Measurements from ENCODE around the gene DDX10.

The DDX10 gene

GRCh38 chr11:108669286-108669685 is 4.4 kb downstream of the DDX10 start:
- Histone ChIP-seq H3K4me3 (no peak overlapping the region), H3K9me3 (ENCODE audit: low read depth, low read length) (no peaks in the 10 kb centered on the region), H3K27ac (no peak overlapping the region), H3K36me3 (ENCODE audit: insufficient read depth, low read length) (peaks cover 25% of the 10 kb centered on the region), H3K9ac (ENCODE audit: insufficient read length) (no peak overlapping the region)
- no peak for TF ChIP-seq POLR2AphosphoS5 (IDR thresholded peaks at IDR 0.05; ENCODE audit: borderline replicate concordance, low read depth, low read length)
- TF ChIP-seq EZH2 (IDR thresholded peaks at IDR 0.05) = no peak
- no peak for TF ChIP-seq FOXP2 (optimal IDR thresholded peaks at IDR 0.05; ENCODE audit: control extremely low read depth, extremely low read length, insufficient read depth)
- DNase-seq (ENCODE audit: low read depth, low spot score) = no peak

DNA sequence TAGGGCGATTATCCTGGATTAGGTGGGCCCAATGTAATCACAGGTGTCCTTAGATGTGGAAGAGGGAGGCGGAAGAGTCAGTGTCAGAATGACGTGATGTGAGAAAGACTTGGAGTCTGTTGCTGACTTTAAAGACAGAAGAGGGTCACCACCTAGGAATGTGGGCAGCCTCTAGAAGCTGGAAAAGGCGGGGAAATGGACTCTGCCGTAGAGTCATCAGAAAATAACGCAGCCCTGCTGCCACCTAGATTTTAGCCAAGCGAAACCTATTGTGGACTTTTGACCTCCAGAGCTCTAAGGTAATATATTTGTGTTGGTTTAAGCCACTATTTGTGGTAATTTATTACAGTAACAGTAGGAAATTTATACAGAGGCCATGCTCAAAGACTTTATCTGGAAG is 4.8 kb downstream of the DDX10 start:
- no peak overlapping the region for H3K27ac ChIP-seq
- no peak overlapping the region for H3K9ac ChIP-seq (ENCODE audit: insufficient read length)
- no peak for DNase-seq (ENCODE audit: low read depth, low spot score)
- no peaks in the 10 kb centered on the region for H3K9me3 ChIP-seq (ENCODE audit: low read depth, low read length)
- H3K36me3 ChIP-seq (ENCODE audit: insufficient read depth, low read length) = peaks cover 28% of the 10 kb centered on the region
- TF ChIP-seq EZH2 (IDR thresholded peaks at IDR 0.05) = no peak
- no peak for TF ChIP-seq FOXP2 (optimal IDR thresholded peaks at IDR 0.05; ENCODE audit: control extremely low read depth, extremely low read length, insufficient read depth)
- TF ChIP-seq POLR2AphosphoS5 (IDR thresholded peaks at IDR 0.05; ENCODE audit: borderline replicate concordance, low read depth, low read length) = no peak
- no peak overlapping the region for H3K4me3 ChIP-seq

DNA sequence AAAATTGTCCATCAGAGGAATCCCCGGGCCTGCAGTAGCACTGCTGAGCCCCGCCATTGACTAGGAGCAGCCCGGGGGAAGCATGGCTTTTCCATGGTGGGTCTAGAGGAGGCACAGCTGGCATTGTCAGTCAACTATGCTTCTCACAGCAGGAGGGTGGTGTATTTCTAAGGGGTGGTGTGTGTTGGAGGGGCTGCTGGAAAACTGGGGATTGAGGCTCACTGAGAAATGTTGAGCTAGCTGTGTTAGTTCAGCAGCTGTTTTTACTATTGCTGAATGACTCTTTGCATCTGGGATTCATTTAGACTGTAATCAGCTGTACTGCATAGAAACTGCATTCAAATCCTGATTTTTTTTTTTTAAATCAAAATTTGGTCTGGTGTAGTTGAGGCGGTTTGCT is 5.6 kb downstream of the DDX10 start:
- peak overlapping the region; percentile 96; the same call in 1 of the 2 replicates for H3K27ac ChIP-seq
- TF ChIP-seq EZH2 (IDR thresholded peaks at IDR 0.05) (no peak), POLR2AphosphoS5 (IDR thresholded peaks at IDR 0.05; ENCODE audit: borderline replicate concordance, low read depth, low read length) (no peak), FOXP2 (optimal IDR thresholded peaks at IDR 0.05; ENCODE audit: control extremely low read depth, extremely low read length, insufficient read depth) (no peak)
- 0 out of 2 replicates have a peak overlapping the region, but pooled peaks have one; percentile 7 for H3K4me3 ChIP-seq
- no peaks in the 10 kb centered on the region for H3K9me3 ChIP-seq (ENCODE audit: low read depth, low read length)
- no peak overlapping the region for H3K9ac ChIP-seq (ENCODE audit: insufficient read length)
- H3K36me3 ChIP-seq (ENCODE audit: insufficient read depth, low read length) = peaks cover 35% of the 10 kb centered on the region
- no peak for DNase-seq (ENCODE audit: low read depth, low spot score)

GRCh38 chr11:108672113-108672512 is 7.2 kb downstream of the DDX10 start:
- DNase-seq (ENCODE audit: low read depth, low spot score) = peak; percentile 42
- peak overlapping the region; percentile 96 for H3K27ac ChIP-seq
- TF ChIP-seq POLR2AphosphoS5 (IDR thresholded peaks at IDR 0.05; ENCODE audit: borderline replicate concordance, low read depth, low read length) (no peak), FOXP2 (optimal IDR thresholded peaks at IDR 0.05; ENCODE audit: control extremely low read depth, extremely low read length, insufficient read depth) (no peak), EZH2 (IDR thresholded peaks at IDR 0.05) (no peak)
- H3K9ac ChIP-seq (ENCODE audit: insufficient read length) = peak overlapping the region; percentile 54
- H3K36me3 ChIP-seq (ENCODE audit: insufficient read depth, low read length) = peaks cover 48% of the 10 kb centered on the region
- H3K9me3 ChIP-seq (ENCODE audit: low read depth, low read length) = no peaks in the 10 kb centered on the region
- peak overlapping the region; percentile 65 for H3K4me3 ChIP-seq

DNA sequence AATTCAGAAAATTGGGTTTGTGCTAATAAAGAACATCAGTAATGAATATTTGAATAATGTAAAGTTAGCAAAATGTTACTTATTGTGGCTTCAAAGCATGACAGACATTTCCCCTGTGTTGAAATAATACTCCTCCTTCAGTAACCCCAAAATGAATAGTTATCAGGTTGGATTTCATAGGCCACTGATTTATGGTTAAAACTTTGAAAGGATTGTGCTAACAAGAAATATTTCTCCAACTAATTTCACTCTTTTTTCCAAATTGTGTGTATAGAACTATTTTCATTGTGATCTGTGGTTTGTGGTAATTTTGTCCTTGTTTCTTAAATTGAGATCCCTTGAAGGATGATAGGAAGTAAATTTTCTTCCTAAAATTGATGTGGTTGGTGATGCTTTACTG is 7.9 kb downstream of the DDX10 start:
- Histone ChIP-seq H3K36me3 (ENCODE audit: insufficient read depth, low read length) (peaks cover 49% of the 10 kb centered on the region), H3K9me3 (ENCODE audit: low read depth, low read length) (no peaks in the 10 kb centered on the region), H3K4me3 (peak overlapping the region; percentile 65), H3K27ac (peak overlapping the region; percentile 96), H3K9ac (ENCODE audit: insufficient read length) (no peak overlapping the region)
- TF ChIP-seq FOXP2 (optimal IDR thresholded peaks at IDR 0.05; ENCODE audit: control extremely low read depth, extremely low read length, insufficient read depth) (no peak), POLR2AphosphoS5 (IDR thresholded peaks at IDR 0.05; ENCODE audit: borderline replicate concordance, low read depth, low read length) (peak; percentile 29; the same call in 1 of the 2 replicates)
- peak; percentile 77 for DNase-seq (ENCODE audit: low read depth, low spot score)

DNA sequence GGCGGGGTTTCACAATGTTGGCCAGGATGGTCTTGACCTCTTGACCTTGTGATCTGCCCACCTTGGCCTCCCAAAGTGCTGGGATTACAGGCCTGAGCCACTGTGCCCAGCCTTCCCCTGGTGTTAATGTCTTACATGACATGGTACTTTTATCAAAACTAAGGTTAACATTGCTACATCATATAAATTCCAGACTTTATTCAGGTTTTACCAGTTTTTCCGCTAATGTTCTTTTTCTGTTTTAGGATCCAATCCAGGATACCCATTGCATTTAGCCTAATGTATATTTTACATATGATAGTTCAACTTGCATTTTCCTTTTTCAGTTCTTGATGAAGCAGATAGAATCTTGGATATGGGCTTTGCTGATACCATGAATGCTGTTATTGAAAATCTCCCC is 14.2 kb downstream of the DDX10 start:
- peaks cover 85% of the 10 kb centered on the region for H3K36me3 ChIP-seq (ENCODE audit: insufficient read depth, low read length)
- no peak overlapping the region for H3K27ac ChIP-seq
- H3K4me3 ChIP-seq = no peak overlapping the region
- H3K9me3 ChIP-seq (ENCODE audit: low read depth, low read length) = peaks cover 5% of the 10 kb centered on the region; the same call in 1 of the 2 replicates
- no peak for TF ChIP-seq FOXP2 (optimal IDR thresholded peaks at IDR 0.05; ENCODE audit: control extremely low read depth, extremely low read length, insufficient read depth)
- TF ChIP-seq POLR2AphosphoS5 (IDR thresholded peaks at IDR 0.05; ENCODE audit: borderline replicate concordance, low read depth, low read length) = no peak
- no peak for TF ChIP-seq EZH2 (IDR thresholded peaks at IDR 0.05)
- H3K9ac ChIP-seq (ENCODE audit: insufficient read length) = no peak overlapping the region
- DNase-seq (ENCODE audit: low read depth, low spot score) = no peak

DNA sequence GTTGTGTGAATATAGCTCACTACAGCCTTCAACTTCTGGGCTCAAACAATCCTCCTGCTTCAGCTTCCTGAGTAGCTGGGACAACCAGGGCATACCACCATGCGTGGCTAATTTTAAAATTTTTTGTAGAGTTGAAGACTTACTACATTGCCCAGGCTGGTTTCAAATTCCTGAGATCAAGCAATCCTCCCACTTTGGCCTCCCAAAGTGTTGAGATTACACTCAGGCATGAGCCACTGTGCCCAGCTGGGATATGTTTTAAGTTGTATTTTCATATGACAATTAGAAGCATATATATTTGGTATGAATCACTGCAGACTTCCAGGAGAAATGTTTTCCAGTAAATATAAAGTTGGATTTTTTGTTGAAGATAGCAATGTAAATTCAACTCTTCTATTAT is 15.4 kb downstream of the DDX10 start:
- H3K9me3 ChIP-seq (ENCODE audit: low read depth, low read length) = peaks cover 5% of the 10 kb centered on the region; the same call in 1 of the 2 replicates
- H3K27ac ChIP-seq = no peak overlapping the region
- no peak overlapping the region for H3K9ac ChIP-seq (ENCODE audit: insufficient read length)
- TF ChIP-seq POLR2AphosphoS5 (IDR thresholded peaks at IDR 0.05; ENCODE audit: borderline replicate concordance, low read depth, low read length) (no peak), FOXP2 (optimal IDR thresholded peaks at IDR 0.05; ENCODE audit: control extremely low read depth, extremely low read length, insufficient read depth) (no peak)
- no peak for DNase-seq (ENCODE audit: low read depth, low spot score)
- H3K4me3 ChIP-seq = no peak overlapping the region
- H3K36me3 ChIP-seq (ENCODE audit: insufficient read depth, low read length) = peaks cover 77% of the 10 kb centered on the region

DNA sequence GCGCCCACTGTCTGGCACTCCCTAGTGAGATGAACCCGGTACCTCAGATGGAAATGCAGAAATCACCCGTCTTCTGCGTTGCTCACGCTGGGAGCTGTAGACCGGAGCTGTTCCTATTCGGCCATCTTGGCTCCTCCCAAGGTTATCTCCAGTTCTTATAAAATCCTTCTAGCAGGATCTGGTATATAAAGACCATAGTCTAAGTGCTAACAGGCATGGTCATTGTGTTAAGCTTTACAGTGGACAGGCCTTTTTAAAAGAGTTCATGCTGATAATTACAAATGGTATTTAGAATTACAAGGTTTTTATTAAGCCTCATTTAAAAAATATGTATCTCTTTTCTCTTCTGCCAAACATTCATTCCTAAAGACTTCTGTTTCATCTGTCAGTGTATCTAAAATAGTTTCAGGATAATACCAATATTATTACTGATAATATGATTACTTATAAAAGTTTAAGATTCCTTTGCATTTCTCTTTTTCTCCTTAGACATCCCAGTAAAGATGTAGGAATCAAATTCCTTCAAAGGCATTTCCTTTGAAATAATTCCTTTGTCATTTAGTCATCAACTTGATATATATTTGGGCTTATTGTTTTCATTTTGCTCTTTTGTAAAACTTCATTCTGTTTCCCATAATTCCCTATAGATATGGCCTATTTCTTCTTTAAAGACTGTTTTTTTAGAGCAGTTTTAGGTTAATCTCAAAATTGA is 20.7 kb downstream of the DDX10 start:
- no peak for TF ChIP-seq FOXP2 (optimal IDR thresholded peaks at IDR 0.05; ENCODE audit: control extremely low read depth, extremely low read length, insufficient read depth)
- no peak for TF ChIP-seq EZH2 (IDR thresholded peaks at IDR 0.05)
- TF ChIP-seq POLR2AphosphoS5 (IDR thresholded peaks at IDR 0.05; ENCODE audit: borderline replicate concordance, low read depth, low read length) = no peak
- no peak overlapping the region for H3K9ac ChIP-seq (ENCODE audit: insufficient read length)
- H3K4me3 ChIP-seq = no peak overlapping the region
- H3K27ac ChIP-seq = no peak overlapping the region
- peaks cover 73% of the 10 kb centered on the region for H3K36me3 ChIP-seq (ENCODE audit: insufficient read depth, low read length)
- no peak for DNase-seq (ENCODE audit: low read depth, low spot score)
- H3K9me3 ChIP-seq (ENCODE audit: low read depth, low read length) = peaks cover 5% of the 10 kb centered on the region; the same call in 1 of the 2 replicates
